Chondrocyte (in vitro differentiated cells): ENCODE results near the gene KL. TPM values are rescaled to one million over a fixed set of nuclear protein-coding genes. Genes with fewer than 3 reads are reported as not detected.

Experiments used
- DNase-seq: peaks from one replicate; pipeline ENCODE4 v3.0.0; 2021; ENCODE audit warnings: mixed read lengths, low spot score
- H3K27ac Mint-ChIP-seq: one replicate; pipeline ENCODE4 v1.8.0; 2021; ENCODE audit warnings: mild to moderate bottlenecking, moderate library complexity, mixed read lengths; ENCODE audit not compliant: unreplicated experiment
- H3K27me3 Mint-ChIP-seq: 2 replicates; pipeline ENCODE4 v1.8.0; 2021; ENCODE audit warnings: low read depth, mixed read lengths
- H3K36me3 Mint-ChIP-seq: 2 replicates; pipeline ENCODE4 v1.8.0; 2021; ENCODE audit warnings: low read depth, mixed read lengths
- H3K4me1 Mint-ChIP-seq: 2 replicates; pipeline ENCODE4 v1.8.0; 2021; ENCODE audit warnings: low read depth, mild to moderate bottlenecking, mixed read lengths
- H3K4me3 Mint-ChIP-seq: one replicate; pipeline ENCODE4 v1.8.0; 2021; ENCODE audit warnings: mild to moderate bottlenecking, moderate library complexity, mixed read lengths; ENCODE audit not compliant: unreplicated experiment
- H3K9me3 Mint-ChIP-seq: 2 replicates; pipeline ENCODE4 v1.8.0; 2021; ENCODE audit warnings: low read depth, mixed read lengths
- total RNA-seq: library from RNA; stranded (reverse); gene quantifications from 3 replicates; pipeline ENCODE4 v1.2.1, GENCODE V29; 2021
- TF ChIP-seq, protein P1 (sequence below): fragments of 200-600 bp; sonication (generic); IDR thresholded peaks from 2 replicates; pipeline ENCODE4 v1.5.0; 2021; ENCODE audit warnings: antibody characterized with exemption, mild to moderate bottlenecking, moderate library complexity

KL gene
- total RNA-seq, 1 donor from 2014 or later = 0.05 TPM

- no peak for DNase-seq
- Mint-ChIP-seq H3K27me3 (no peaks in the 10 kb centered on the region), H3K4me3 (no peak overlapping the region), H3K4me1 (peaks cover 32% of the 10 kb centered on the region), H3K36me3 (peaks cover 49% of the 10 kb centered on the region), H3K9me3 (peaks cover 5% of the 10 kb centered on the region), H3K27ac (no peak overlapping the region)
- TF ChIP-seq, protein P1, sequence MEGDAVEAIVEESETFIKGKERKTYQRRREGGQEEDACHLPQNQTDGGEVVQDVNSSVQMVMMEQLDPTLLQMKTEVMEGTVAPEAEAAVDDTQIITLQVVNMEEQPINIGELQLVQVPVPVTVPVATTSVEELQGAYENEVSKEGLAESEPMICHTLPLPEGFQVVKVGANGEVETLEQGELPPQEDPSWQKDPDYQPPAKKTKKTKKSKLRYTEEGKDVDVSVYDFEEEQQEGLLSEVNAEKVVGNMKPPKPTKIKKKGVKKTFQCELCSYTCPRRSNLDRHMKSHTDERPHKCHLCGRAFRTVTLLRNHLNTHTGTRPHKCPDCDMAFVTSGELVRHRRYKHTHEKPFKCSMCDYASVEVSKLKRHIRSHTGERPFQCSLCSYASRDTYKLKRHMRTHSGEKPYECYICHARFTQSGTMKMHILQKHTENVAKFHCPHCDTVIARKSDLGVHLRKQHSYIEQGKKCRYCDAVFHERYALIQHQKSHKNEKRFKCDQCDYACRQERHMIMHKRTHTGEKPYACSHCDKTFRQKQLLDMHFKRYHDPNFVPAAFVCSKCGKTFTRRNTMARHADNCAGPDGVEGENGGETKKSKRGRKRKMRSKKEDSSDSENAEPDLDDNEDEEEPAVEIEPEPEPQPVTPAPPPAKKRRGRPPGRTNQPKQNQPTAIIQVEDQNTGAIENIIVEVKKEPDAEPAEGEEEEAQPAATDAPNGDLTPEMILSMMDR = no peak
These were observed 89.3 kb downstream of the KL start for GRCh38 chr13:33105387-33106005.

GRCh38 chr13:33106656-33107360 lies 90.6 kb downstream of the KL start:
- Mint-ChIP-seq H3K9me3 (no peaks in the 10 kb centered on the region), H3K27me3 (no peaks in the 10 kb centered on the region), H3K4me1 (peaks cover 45% of the 10 kb centered on the region), H3K4me3 (no peak overlapping the region), H3K36me3 (peaks cover 50% of the 10 kb centered on the region), H3K27ac (peak overlapping the region; percentile 15)
- DNase-seq = no peak
- TF ChIP-seq, protein P1 = no peak

DNA sequence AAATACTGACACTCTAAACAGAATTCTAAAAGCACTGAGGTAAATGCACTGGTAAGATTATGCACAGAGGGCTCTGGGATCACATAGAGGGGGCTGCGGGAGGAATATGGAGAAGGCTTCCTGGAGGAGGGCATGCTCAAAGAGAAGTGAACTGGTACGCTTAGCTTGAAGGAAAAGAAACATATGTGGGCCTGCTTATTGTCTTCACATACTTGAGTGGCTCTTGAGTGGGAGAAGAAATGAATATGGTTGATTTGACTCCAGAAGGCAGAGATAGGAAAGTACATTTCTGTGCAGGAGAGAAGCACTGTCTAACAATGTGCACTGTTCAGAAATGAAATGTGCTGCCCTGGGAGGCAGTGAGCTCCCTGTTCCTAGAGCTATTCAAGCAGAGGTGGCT lies 91.1 kb downstream of the KL start:
- H3K27ac Mint-ChIP-seq = peak overlapping the region; percentile 42
- no peak for DNase-seq
- H3K27me3 Mint-ChIP-seq = no peaks in the 10 kb centered on the region
- peaks cover 53% of the 10 kb centered on the region for H3K36me3 Mint-ChIP-seq
- H3K4me1 Mint-ChIP-seq = peaks cover 51% of the 10 kb centered on the region
- no peak overlapping the region for H3K4me3 Mint-ChIP-seq
- no peaks in the 10 kb centered on the region for H3K9me3 Mint-ChIP-seq
- TF ChIP-seq, protein P1 = no peak

- Mint-ChIP-seq H3K27me3 (no peaks in the 10 kb centered on the region), H3K9me3 (no peaks in the 10 kb centered on the region), H3K27ac (peak overlapping the region; percentile 86), H3K36me3 (peaks cover 55% of the 10 kb centered on the region), H3K4me1 (peaks cover 57% of the 10 kb centered on the region), H3K4me3 (no peak overlapping the region)
- TF ChIP-seq, protein P1 = no peak
- DNase-seq = no peak
These were observed 92.4 kb downstream of the KL start for GRCh38 chr13:33108620-33109019.

DNA sequence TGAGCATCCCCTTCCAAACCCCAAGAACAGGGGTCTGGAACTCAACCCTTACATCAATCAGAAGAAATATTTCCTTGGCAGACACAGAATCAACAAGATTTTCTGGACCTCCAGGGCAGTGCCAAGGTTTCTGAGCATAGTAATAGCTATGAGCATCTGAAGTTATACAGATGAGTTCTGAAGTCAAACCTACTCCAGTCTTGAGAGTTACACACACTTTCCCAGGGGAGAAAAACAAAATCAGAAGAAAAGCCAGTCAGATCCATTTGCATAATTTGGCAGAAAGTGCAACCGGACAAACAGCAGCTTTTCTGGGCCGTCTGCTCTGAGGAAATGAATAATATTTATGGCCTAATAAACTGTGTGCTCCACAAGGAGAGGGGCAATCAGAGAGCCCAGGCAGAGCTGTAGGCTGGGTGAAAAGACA lies 93.1 kb downstream of the KL start:
- Mint-ChIP-seq H3K27me3 (no peaks in the 10 kb centered on the region), H3K36me3 (peaks cover 58% of the 10 kb centered on the region), H3K4me1 (peaks cover 57% of the 10 kb centered on the region), H3K4me3 (no peak overlapping the region), H3K9me3 (no peaks in the 10 kb centered on the region), H3K27ac (peak overlapping the region; percentile 86)
- DNase-seq = no peak
- TF ChIP-seq, protein P1 = no peak
